ENCODE data around the gene ZFP69B. TPM values are rescaled to one million over a fixed set of nuclear protein-coding genes. Genes with fewer than 3 reads are reported as not detected.
"Not testable (repeated sequence)": the region's sequence is repeated elsewhere in the genome, so short reads cannot be mapped to it uniquely, and the experiment has no call there.

The ZFP69B gene
- total RNA-seq, 2 donors from 2014 or later, result 1.6 to 6.9 TPM

DNA sequence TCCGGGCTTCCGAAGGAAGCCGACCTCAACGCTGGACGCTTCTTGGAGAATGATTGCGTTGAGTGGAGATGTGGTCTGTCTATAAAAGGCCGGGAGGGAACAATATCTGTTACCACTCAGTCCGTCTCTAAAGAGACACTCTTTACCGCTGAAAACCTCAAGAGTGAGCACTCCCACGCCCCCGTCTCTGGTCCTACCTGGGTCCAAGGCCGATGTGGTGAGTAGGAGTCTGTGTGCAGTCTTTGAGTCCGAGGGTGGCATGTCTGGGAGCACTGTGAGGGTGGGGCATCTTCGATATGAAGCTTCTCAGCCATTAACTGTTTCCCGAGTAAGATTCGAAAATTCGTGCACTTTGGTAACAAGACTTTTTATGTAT lies 27.4 kb downstream of the ZFP69B start:
- Mint-ChIP-seq H3K36me3 (peaks cover 40 to 60% of the 10 kb centered on the region in 2 donors), H3K9me3 (peaks cover 19 to 22% of the 10 kb centered on the region in 2 donors), H3K27ac (peak overlapping the region in 1 of 2 donors; percentile 25)
- ATAC-seq, result peak; percentile 39 to 42
- DNase-seq (ENCODE audit: low spot score in 2 of 2), result peak; percentile 10 to 52

DNA sequence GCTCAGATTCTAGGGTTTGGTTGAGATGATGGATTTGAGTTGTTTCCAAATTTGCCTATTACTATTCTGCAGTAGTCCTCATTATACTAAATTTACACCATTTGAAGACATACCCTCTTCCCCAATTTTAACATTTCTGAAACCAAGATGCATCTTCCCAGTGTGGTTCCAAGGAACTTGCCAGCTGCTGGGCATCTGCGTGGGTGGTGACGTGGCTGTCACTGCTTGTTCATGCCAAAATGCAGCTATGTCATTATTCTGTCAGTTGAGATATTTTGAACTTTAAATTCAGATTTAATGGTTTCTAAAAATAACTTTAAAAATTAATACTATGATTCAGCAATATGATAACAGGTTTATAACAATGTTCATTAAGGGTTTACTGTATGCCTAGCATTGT lies 28.0 kb downstream of the ZFP69B start:
- ATAC-seq (no peak), DNase-seq (ENCODE audit: low spot score in 2 of 2) (no peak)
- Mint-ChIP-seq H3K27ac (peak overlapping the region in 1 of 2 donors; percentile 25), H3K36me3 (peaks cover 37 to 60% of the 10 kb centered on the region in 2 donors), H3K9me3 (peaks cover 16 to 19% of the 10 kb centered on the region in 2 donors)

DNA sequence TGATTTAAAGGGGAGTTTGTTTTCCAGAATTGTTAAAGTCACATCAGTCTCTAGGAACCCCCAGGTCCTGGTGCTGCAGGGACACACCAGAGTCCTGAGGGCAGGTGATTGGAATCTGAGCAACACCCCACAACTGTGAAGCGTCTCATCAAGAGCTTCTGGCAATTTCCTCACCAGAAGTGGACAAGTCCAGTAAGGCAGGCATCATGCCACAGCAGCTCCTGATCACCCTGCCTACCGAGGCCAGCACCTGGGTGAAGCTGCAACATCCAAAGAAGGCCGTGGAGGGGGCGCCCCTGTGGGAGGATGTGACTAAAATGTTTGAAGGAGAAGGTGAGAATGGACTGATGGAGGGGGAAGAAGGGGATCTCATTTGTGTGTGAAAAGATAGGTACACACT lies 28.9 kb downstream of the ZFP69B start:
- peaks cover 14 to 16% of the 10 kb centered on the region in 2 donors for H3K9me3 Mint-ChIP-seq
- H3K27ac Mint-ChIP-seq, result peak overlapping the region in 1 of 2 donors; percentile 23
- peaks cover 36 to 64% of the 10 kb centered on the region in 2 donors for H3K36me3 Mint-ChIP-seq
- no peak for DNase-seq (ENCODE audit: low spot score in 2 of 2)
- ATAC-seq, result peak in 1 of 2 donors; percentile 24

DNA sequence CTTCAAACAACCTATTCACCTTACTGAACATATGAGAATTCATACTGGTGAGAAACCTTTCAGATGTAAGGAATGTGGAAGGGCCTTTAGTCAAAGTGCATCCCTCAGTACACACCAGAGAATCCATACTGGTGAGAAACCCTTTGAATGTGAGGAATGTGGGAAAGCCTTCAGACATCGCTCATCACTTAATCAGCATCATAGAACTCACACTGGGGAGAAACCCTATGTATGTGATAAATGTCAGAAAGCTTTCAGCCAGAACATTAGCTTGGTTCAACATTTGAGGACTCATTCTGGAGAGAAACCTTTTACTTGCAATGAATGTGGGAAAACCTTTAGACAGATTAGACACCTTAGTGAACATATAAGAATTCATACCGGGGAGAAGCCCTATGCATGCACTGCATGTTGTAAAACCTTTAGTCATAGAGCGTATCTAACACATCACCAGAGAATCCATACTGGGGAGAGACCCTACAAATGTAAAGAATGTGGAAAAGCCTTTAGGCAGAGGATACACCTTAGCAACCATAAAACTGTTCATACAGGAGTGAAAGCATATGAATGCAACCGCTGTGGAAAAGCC lies 45.1 kb downstream of the ZFP69B start:
- H3K9me3 Mint-ChIP-seq, result peaks cover 45 to 59% of the 10 kb centered on the region in 2 donors
- peak in 1 of 2 donors; percentile 64 for ATAC-seq
- H3K27ac Mint-ChIP-seq, result peak overlapping the region in 1 of 2 donors; percentile 12
- peaks cover 69 to 86% of the 10 kb centered on the region in 2 donors for H3K36me3 Mint-ChIP-seq
- DNase-seq (ENCODE audit: low spot score in 2 of 2), result no peak

DNA sequence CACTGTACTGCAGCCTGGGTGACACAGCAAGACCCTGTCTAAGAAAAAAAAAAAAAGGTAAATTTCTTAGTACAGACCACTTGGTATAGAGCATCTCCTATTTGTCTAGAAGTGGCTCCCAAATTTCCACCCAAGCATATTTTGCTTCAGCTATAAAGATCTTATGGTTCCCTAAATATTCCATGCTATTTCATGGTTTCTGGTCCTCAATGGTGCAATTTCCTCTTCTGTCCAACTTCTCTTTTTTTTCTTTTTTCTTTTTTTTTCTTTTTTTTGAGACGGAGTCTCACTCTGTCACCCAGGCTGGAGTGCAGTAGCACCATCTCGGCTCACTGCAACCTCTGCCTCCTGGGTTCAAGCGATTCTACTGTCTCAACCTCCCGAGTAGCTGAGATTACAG lies 52.4 kb downstream of the ZFP69B start:
- ATAC-seq; H3K27ac Mint-ChIP-seq; DNase-seq (ENCODE audit: low spot score in 2 of 2): not testable (repeated sequence)
- Mint-ChIP-seq H3K36me3 (peaks cover 68 to 88% of the 10 kb centered on the region in 2 donors), H3K9me3 (peaks cover 48 to 56% of the 10 kb centered on the region in 2 donors)

DNA sequence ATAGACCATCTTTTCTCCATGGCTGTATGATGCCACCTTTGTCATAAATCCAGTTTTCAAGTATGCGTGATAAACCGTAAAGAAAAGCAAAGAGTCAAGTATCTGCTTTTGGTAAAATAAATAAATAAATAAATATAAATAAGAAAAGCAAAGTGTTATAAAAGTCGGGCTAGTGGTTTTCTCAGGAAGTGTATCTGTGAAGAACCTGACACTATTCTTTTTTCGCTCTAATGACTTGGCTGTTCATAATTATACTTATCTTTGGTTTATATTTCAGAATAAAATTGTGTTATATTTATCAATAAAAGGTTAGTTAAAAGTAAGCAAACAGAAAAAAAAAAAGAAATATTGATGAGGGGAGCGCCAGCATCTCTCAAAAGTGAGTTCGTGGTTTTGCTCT lies 57.7 kb downstream of the ZFP69B start:
- ATAC-seq, result no peak
- DNase-seq (ENCODE audit: low spot score in 2 of 2), result no peak
- Mint-ChIP-seq H3K9me3 (peaks cover 33 to 34% of the 10 kb centered on the region in 2 donors), H3K36me3 (peaks cover 56 to 71% of the 10 kb centered on the region in 2 donors), H3K27ac (peak overlapping the region; percentile 88 to 92)

DNA sequence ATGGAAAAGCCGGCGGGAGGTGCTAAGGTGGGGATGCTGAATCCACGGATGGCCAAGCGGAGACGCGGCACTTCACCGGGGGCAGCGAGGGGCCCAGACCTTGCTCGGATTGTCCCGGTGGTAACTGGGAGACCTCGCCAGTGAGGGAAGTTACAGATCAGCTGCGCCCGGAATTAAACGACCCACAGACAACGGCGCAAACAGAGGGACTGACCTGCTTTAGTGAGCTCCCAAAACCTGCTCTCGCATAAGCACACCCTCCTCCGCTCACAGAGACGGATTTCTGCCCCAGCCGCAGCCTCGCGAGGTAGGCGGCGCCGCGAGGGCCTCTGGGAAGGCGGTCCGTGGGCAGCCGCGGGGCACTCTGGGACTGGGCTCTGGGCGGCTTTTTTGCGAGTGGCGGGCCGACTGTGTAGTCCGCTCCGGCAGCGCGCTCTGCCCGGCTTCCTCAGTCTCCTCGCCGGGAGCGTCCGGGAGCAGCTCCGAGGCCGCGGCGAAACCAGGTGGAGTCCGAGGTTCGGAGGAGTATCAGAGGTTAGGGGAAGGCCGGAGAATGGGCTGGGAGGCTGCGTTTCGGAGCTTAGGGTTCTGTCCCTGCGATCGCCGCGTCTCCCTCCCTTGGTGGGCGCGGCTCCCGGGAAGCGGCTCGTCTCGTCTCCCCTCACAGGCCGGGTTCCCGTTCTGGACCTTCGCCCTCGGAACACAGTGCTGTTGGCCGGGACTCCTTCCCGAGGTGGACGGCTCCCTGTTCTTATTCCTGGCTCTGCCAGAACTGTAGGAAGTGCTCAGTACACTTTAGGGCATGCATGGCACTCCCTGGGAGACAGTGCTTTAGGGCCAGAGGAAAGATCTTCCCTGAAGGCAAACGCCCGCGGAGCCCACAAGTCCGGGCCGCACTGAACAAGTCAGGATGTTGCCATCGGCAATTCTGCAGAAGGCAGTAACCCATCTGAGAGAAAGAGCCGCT lies 58.4 kb downstream of the ZFP69B start, which contains the start of gene EXO5:
TSS of gene EXO5 (plus strand) at position 393 of the 967 bp plus-strand sequence. CDS start 5,778 bp downstream, outside the sequence.
- peak; percentile 98 for ATAC-seq
- Mint-ChIP-seq H3K27ac (peak within 1 kb of the TSS; percentile 88 to 92), H3K36me3 (peaks cover 53 to 64% of the 10 kb centered on the region in 2 donors), H3K9me3 (peaks cover 27 to 31% of the 10 kb centered on the region in 2 donors)
- DNase-seq (ENCODE audit: low spot score in 2 of 2), result peak; percentile 85 to 86

Other genes starting within 250 kb of the ZFP69B start
- not detected for gene TMCO2, start 202.5 kb upstream of the ZFP69B start, total RNA-seq
- 10 to 100 TPM; 21.4 to 34.7 TPM for gene ZMPSTE24, start 192.2 kb upstream of the ZFP69B start, total RNA-seq
- gene COL9A2, start 133.2 kb upstream of the ZFP69B start, total RNA-seq, result 1 to 10 TPM; 7.0 to 9.6 TPM
- gene SMAP2, start 76.7 kb upstream of the ZFP69B start, total RNA-seq, result 100 to 1,000 TPM; 229 to 299 TPM
- 1 to 10 TPM in 1 of 2 donors, under 1 TPM in 1; 0.71 to 4.9 TPM for gene ZFP69, start 26.8 kb downstream of the ZFP69B start, total RNA-seq
- 1 to 10 TPM; 3.6 to 8.4 TPM for gene EXO5, start 58.3 kb downstream of the ZFP69B start, total RNA-seq
- gene ZNF684, start 81.2 kb downstream of the ZFP69B start, total RNA-seq, result 10 to 100 TPM in 1 of 2 donors, 1 to 10 TPM in 1; 4.2 to 13.3 TPM
- 1 to 10 TPM; 6.9 to 8.3 TPM for gene RIMS3, start 215.2 kb downstream of the ZFP69B start, total RNA-seq
- 10 to 100 TPM; 58.9 to 62.5 TPM for gene NFYC, start 241.2 kb downstream of the ZFP69B start, total RNA-seq